SK-N-SH (cell line): Measurements from ENCODE around the gene LRRC36. TPM values are rescaled to one million over a fixed set of nuclear protein-coding genes. Genes with fewer than 3 reads are reported as not detected.
A peak's percentile ranks its signal among the peaks of the same experiment; 100 is the strongest.

ENCODE experiments used
- CTCF ChIA-PET: fragments of 300-600, 350-600 bp; formaldehyde crosslinking; extraction: SDS; loops from one replicate; lab custom pipeline; 2021; lab: Yijun Ruan, JAX
- POLR2A ChIA-PET: fragments of 350-600 bp; sonication (Branson Sonifier 250); formaldehyde crosslinking; extraction: SDS; loops from one replicate; lab custom pipeline; 2020; ENCODE audit warnings: antibody characterized with exemption, inconsistent platforms; lab: Yijun Ruan, JAX
- DNase-seq: peaks from one replicate; pipeline ENCODE4 v3.0.0; 2012
- H2AFZ ChIP-seq: fragments of 200-600 bp; sonication (generic); 2 replicates; pipeline ENCODE4 v1.8.1; 2016; ENCODE audit warnings: antibody characterized with exemption, mild to moderate bottlenecking, low read depth
- H3F3A ChIP-seq: fragments of 200-600 bp; sonication (generic); replicated peaks from 2 replicates; pipeline ENCODE3; 2016; ENCODE audit warnings: antibody characterized with exemption, mild to moderate bottlenecking; ENCODE audit not compliant: insufficient read depth
- H3K27ac ChIP-seq, 2 experiments: fragments of 200-500 bp in 1 of 2; fragments of 200-600 bp in 1 of 2; sonication (Bioruptor generic) in 1 of 2; sonication (generic), shearing (Covaris generic) in 1 of 2; 2 replicates each; pipeline versions ENCODE4 v1.5.1 to v1.6.1; 2014 to 2016; ENCODE audit warnings: low read depth in 2 of 2, inconsistent platforms in 1 of 2, low read length in 1 of 2, mild to moderate bottlenecking in 1 of 2, mixed read lengths in 1 of 2
- H3K27me3 ChIP-seq: fragments of 200-600 bp; sonication (generic), shearing (Covaris generic); 2 replicates; pipeline ENCODE4 v1.6.1; 2016; ENCODE audit warnings: mixed run types; ENCODE audit not compliant: insufficient read depth
- H3K36me3 ChIP-seq, 2 experiments: fragments of 200-500 bp in 1 of 2; fragments of 200-600 bp in 1 of 2; sonication (Bioruptor generic) in 1 of 2; sonication (generic) in 1 of 2; replicated peaks in 1 of 2; 2 replicates each; pipeline versions ENCODE3 to v1.5.1; 2014 to 2016; ENCODE audit warnings: low read length in 1 of 2, mild to moderate bottlenecking in 1 of 2; ENCODE audit not compliant: insufficient read depth in 2 of 2, control insufficient read depth in 1 of 2
- H3K4me1 ChIP-seq, 2 experiments: fragments of 200-500 bp in 1 of 2; fragments of 200-600 bp in 1 of 2; sonication (Bioruptor generic) in 1 of 2; sonication (generic), shearing (Covaris generic) in 1 of 2; 2 replicates each; pipeline versions ENCODE4 v1.5.1 to v1.6.1; 2014 to 2016; ENCODE audit warnings: low read depth in 1 of 2, low read length in 1 of 2, mixed run types in 1 of 2; ENCODE audit not compliant: insufficient read depth in 2 of 2, control insufficient read depth in 1 of 2
- H3K4me2 ChIP-seq: fragments of 200-600 bp; sonication (generic), shearing (Covaris generic); 2 replicates; pipeline ENCODE4 v1.6.1; 2017; ENCODE audit warnings: mixed run types
- H3K4me3 ChIP-seq, 2 experiments: fragments of 200-500 bp in 1 of 2; fragments of 200-600 bp in 1 of 2; sonication (Bioruptor generic) in 1 of 2; sonication (generic), shearing (Covaris generic) in 1 of 2; 2 replicates each; pipeline versions ENCODE4 v1.5.1 to v1.8.1; 2014 to 2016; ENCODE audit warnings: low read depth in 2 of 2, inconsistent platforms in 1 of 2, low read length in 1 of 2, mild to moderate bottlenecking in 1 of 2, mixed read lengths in 1 of 2, moderate library complexity in 1 of 2
- H3K79me2 ChIP-seq: fragments of 200-600 bp; sonication (generic); 2 replicates; pipeline ENCODE4 v1.8.1; 2017; ENCODE audit warnings: mild to moderate bottlenecking; ENCODE audit not compliant: insufficient read depth
- H3K9ac ChIP-seq: fragments of 200-600 bp; sonication (generic); 2 replicates; pipeline ENCODE4 v1.6.1; 2017; ENCODE audit warnings: mixed run types
- H3K9me2 ChIP-seq: fragments of 200-600 bp; sonication (generic); 2 replicates; pipeline ENCODE4 v1.6.1; 2017; ENCODE audit warnings: mixed run types
- H3K9me3 ChIP-seq: fragments of 200-600 bp; sonication (generic); 2 replicates; pipeline ENCODE4 v1.6.1; 2017; ENCODE audit warnings: mixed run types, mild to moderate bottlenecking, moderate library complexity
- H4K20me1 ChIP-seq: fragments of 200-600 bp; sonication (generic); 2 replicates; pipeline ENCODE4 v1.6.1; 2017; ENCODE audit warnings: mild to moderate bottlenecking, mixed run types; ENCODE audit not compliant: insufficient read depth
- CHD2 ChIP-seq: fragments of 150-350 bp; IDR thresholded peaks from 2 replicates; pipeline ENCODE4 v1.6.1; 2018; ENCODE audit warnings: low read length; ENCODE audit not compliant: partially characterized antibody
- EP300 ChIP-seq, 2 experiments: IDR thresholded peaks; 2 replicates each; pipeline versions ENCODE4 v1.4.0 to v1.6.1; 2012; ENCODE audit warnings: borderline replicate concordance in 1 of 2, low read depth in 1 of 2, low read length in 1 of 2
- FOSL2 ChIP-seq: IDR thresholded peaks from 2 replicates; pipeline ENCODE4 v1.4.0; 2012; ENCODE audit warnings: low read depth, mild to moderate bottlenecking, moderate library complexity, borderline replicate concordance
- GABPA ChIP-seq: IDR thresholded peaks from 2 replicates; pipeline ENCODE4 v1.4.0; 2012; ENCODE audit warnings: low read depth, mild to moderate bottlenecking
- GATA2 ChIP-seq: sonication (generic); formaldehyde crosslinking; IDR thresholded peaks from 2 replicates; pipeline ENCODE4 v1.5.0; 2020; ENCODE audit warnings: mild to moderate bottlenecking, missing genetic modification reagents
- IRF3 ChIP-seq: fragments of 150-350 bp; IDR thresholded peaks from 2 replicates; pipeline ENCODE4 v1.6.1; 2016; ENCODE audit warnings: mild to moderate bottlenecking, low read depth, low read length
- JUND ChIP-seq: IDR thresholded peaks from 2 replicates; pipeline ENCODE4 v1.4.0; 2012
- MAX ChIP-seq: IDR thresholded peaks from 2 replicates; pipeline ENCODE4 v1.4.0; 2012; ENCODE audit warnings: low read depth
- PBX3 ChIP-seq: IDR thresholded peaks from 2 replicates; pipeline ENCODE4; 2012
- POLR2AphosphoS5 ChIP-seq: IDR thresholded peaks from 2 replicates; pipeline ENCODE4 v1.6.1; 2012; ENCODE audit warnings: low read depth, low read length
- RFX5 ChIP-seq: IDR thresholded peaks from 2 replicates; pipeline ENCODE4 v1.6.1; 2012; ENCODE audit warnings: mild to moderate bottlenecking, improper control_type of control experiment, low read length
- SMC3 ChIP-seq: IDR thresholded peaks from 2 replicates; pipeline ENCODE4 v1.6.1; 2012; ENCODE audit warnings: low read depth, low read length, improper control_type of control experiment
- TAF1 ChIP-seq: IDR thresholded peaks from 2 replicates; pipeline ENCODE4 v1.6.1; 2012; ENCODE audit warnings: low read depth, mild to moderate bottlenecking, low read length, moderate library complexity, borderline replicate concordance
- TCF12 ChIP-seq: IDR thresholded peaks from 2 replicates; pipeline ENCODE4 v1.4.0; 2012
- YY1 ChIP-seq: IDR thresholded peaks from 2 replicates; pipeline ENCODE4 v1.4.0; 2012; ENCODE audit warnings: low read depth, mild to moderate bottlenecking
- WGBS: methylation state at CpG from one replicate; pipeline ENCODE4 v1.1.6; 2017; ENCODE audit warnings: low lambda C conversion rate; 5-methylcytosine and 5-hydroxymethylcytosine counted together
- polyA plus RNA-seq, 3 experiments: library from polyadenylated mRNA; depleted of rRNA; stranded (reverse); fragments of >200 nt; gene quantifications; 2 replicates each; pipeline ENCODE4 v1.2.3, GENCODE V29; 2012

The LRRC36 gene
- polyA plus RNA-seq, 1 of the 3 experiments (the other 2 are of a cell fraction): 0.92 TPM

GRCh38 chr16:67310561-67310960 is 16.1 kb upstream of the LRRC36 start:
- H3K4me2 ChIP-seq: no peak overlapping the region
- no peaks in the 10 kb centered on the region for H3K9me2 ChIP-seq
- H3K4me1 ChIP-seq: peaks cover 0 to 13% of the 10 kb centered on the region in 2 experiments; a peak in 1 of 4 replicates
- no peaks in the 10 kb centered on the region for H3K79me2 ChIP-seq
- H3F3A ChIP-seq: peaks cover 9% of the 10 kb centered on the region
- no peak for DNase-seq
- H3K27me3 ChIP-seq: no peaks in the 10 kb centered on the region
- ChIA-PET POLR2A (no interaction called here), CTCF (no interaction called here)
- H3K9ac ChIP-seq: no peak overlapping the region
- H3K9me3 ChIP-seq: no peaks in the 10 kb centered on the region
- no peaks in the 10 kb centered on the region for H4K20me1 ChIP-seq
- peak overlapping the region in 1 of 2 experiments; percentile 93; a peak in 1 of 4 replicates for H3K27ac ChIP-seq
- TF ChIP-seq TAF1 (no peak), JUND (no peak), GABPA (no peak), GATA2 (CRISPR knock-in tag) (no peak), FOSL2 (no peak), RFX5 (no peak), YY1 (no peak), TCF12 (no peak), CHD2 (no peak), IRF3 (no peak), MAX (no peak), EP300 (IDR thresholded peaks at IDR 0.05; ENCODE audit: borderline replicate concordance in 1 of 2, low read depth in 1 of 2, low read length in 1 of 2) (no peak), SMC3 (no peak), PBX3 (no peak), POLR2AphosphoS5 (no peak)
- no peak overlapping the region for H3K4me3 ChIP-seq
- 95% methylated on average over 3 of the region's 3 CpGs for WGBS
- H3K36me3 ChIP-seq: no peaks in the 10 kb centered on the region
- 0 out of 2 replicates have a peak overlapping the region, but pooled peaks have one; percentile 7 for H2AFZ ChIP-seq
